Peyer's patch (tissue), 4 donors: ENCODE data around the gene RPS25.

Source experiments
- POLR2A ChIP-seq, 2 donors: fragments of 450-650 bp; IDR thresholded peaks; one replicate each; pipeline ENCODE4 v1.5.1; 2017; ENCODE audit warnings: antibody characterized with exemption in 2 of 2, mild to moderate bottlenecking in 2 of 2, moderate library complexity in 2 of 2
- TF ChIP-seq, protein P1 (sequence below), 6 experiments: fragments of 450-650 bp in 4 of 6; fragments of 200-600 bp in 2 of 6; sonication (generic) in 1 of 6; IDR thresholded peaks; one replicate each; pipeline ENCODE4 v1.5.1; 2017 to 2019; ENCODE audit warnings: antibody characterized with exemption in 6 of 6, mild to moderate bottlenecking in 3 of 6, moderate library complexity in 1 of 6

DNA sequence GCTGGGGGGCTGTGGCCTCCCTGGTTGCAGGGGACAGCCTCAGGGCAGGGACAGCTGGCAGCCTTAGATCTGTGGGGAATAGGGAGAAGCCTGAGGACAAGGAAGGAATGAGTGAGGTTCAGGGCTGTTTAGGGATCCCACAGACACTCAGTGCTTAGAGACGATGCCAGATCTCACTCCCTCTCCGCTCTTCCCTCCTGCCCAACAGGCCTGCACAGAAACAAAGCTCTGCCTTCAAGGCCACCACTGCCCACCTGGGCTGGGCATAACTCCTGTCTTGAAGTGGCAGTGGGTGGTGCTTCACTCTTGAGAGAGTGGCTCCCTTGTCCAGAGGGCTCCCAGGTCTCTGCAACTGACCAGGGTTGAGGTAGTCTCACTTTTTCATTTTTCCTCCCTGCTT lies 33.3 kb downstream of the RPS25 start:
- TF ChIP-seq, protein P1, sequence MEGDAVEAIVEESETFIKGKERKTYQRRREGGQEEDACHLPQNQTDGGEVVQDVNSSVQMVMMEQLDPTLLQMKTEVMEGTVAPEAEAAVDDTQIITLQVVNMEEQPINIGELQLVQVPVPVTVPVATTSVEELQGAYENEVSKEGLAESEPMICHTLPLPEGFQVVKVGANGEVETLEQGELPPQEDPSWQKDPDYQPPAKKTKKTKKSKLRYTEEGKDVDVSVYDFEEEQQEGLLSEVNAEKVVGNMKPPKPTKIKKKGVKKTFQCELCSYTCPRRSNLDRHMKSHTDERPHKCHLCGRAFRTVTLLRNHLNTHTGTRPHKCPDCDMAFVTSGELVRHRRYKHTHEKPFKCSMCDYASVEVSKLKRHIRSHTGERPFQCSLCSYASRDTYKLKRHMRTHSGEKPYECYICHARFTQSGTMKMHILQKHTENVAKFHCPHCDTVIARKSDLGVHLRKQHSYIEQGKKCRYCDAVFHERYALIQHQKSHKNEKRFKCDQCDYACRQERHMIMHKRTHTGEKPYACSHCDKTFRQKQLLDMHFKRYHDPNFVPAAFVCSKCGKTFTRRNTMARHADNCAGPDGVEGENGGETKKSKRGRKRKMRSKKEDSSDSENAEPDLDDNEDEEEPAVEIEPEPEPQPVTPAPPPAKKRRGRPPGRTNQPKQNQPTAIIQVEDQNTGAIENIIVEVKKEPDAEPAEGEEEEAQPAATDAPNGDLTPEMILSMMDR (IDR thresholded peaks at IDR 0.05) = no peak
- no peak for TF ChIP-seq POLR2A (IDR thresholded peaks at IDR 0.05)
